RWPE1 (cell line): ENCODE data around the gene KIFAP3.
"Not testable (repeated sequence)": the region's sequence is repeated elsewhere in the genome, so short reads cannot be mapped to it uniquely, and the experiment has no call there.

ENCODE experiments used
- CTCF ChIA-PET: fragments of 350-600 bp; sonication (Branson Sonifier 250); formaldehyde crosslinking; extraction: SDS; loops from one replicate; lab custom pipeline; 2021; lab: Yijun Ruan, JAX
- POLR2A ChIA-PET: fragments of 400-600 bp; formaldehyde crosslinking; extraction: SDS; loops from one replicate; lab custom pipeline; 2020; ENCODE audit warnings: antibody characterized with exemption; ENCODE audit not compliant: low non-redundant PET; lab: Yijun Ruan, JAX
- DNase-seq: peaks from one replicate; pipeline ENCODE4 v3.0.0; 2012; ENCODE audit warnings: low spot score
- H3K27ac ChIP-seq: fragments of 450-650 bp; 2 replicates; pipeline ENCODE4 v1.5.1; 2017
- TF ChIP-seq, protein P1 (sequence below): fragments of 450-650 bp; conservative IDR thresholded peaks from 2 replicates; pipeline ENCODE4 v1.5.1; 2017; ENCODE audit warnings: low read depth, mild to moderate bottlenecking

The KIFAP3 gene

DNA sequence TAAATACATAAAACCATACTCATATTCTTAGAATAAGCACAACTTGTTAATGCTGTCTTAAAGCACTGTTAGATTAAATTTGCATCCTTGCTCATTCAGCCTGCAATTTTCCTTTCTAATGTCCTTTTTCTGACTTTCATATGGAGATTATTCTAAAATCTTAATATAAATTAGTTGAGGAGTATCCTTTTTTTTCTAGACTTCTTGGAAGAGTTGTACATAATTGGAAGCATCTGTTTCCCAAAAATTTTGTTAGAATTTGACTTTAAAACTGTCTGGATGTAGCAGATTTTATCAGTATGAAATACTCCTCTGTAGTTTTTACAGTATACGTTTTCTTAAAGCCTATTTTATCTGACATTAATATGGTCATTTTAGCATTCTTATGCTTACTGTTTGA lies 9.7 kb downstream of the KIFAP3 start:
- H3K27ac ChIP-seq = no peak overlapping the region
- TF ChIP-seq, protein P1, sequence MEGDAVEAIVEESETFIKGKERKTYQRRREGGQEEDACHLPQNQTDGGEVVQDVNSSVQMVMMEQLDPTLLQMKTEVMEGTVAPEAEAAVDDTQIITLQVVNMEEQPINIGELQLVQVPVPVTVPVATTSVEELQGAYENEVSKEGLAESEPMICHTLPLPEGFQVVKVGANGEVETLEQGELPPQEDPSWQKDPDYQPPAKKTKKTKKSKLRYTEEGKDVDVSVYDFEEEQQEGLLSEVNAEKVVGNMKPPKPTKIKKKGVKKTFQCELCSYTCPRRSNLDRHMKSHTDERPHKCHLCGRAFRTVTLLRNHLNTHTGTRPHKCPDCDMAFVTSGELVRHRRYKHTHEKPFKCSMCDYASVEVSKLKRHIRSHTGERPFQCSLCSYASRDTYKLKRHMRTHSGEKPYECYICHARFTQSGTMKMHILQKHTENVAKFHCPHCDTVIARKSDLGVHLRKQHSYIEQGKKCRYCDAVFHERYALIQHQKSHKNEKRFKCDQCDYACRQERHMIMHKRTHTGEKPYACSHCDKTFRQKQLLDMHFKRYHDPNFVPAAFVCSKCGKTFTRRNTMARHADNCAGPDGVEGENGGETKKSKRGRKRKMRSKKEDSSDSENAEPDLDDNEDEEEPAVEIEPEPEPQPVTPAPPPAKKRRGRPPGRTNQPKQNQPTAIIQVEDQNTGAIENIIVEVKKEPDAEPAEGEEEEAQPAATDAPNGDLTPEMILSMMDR = no peak
- CTCF ChIA-PET = no interaction called here
- POLR2A ChIA-PET = no interaction called here
- DNase-seq = no peak

DNA sequence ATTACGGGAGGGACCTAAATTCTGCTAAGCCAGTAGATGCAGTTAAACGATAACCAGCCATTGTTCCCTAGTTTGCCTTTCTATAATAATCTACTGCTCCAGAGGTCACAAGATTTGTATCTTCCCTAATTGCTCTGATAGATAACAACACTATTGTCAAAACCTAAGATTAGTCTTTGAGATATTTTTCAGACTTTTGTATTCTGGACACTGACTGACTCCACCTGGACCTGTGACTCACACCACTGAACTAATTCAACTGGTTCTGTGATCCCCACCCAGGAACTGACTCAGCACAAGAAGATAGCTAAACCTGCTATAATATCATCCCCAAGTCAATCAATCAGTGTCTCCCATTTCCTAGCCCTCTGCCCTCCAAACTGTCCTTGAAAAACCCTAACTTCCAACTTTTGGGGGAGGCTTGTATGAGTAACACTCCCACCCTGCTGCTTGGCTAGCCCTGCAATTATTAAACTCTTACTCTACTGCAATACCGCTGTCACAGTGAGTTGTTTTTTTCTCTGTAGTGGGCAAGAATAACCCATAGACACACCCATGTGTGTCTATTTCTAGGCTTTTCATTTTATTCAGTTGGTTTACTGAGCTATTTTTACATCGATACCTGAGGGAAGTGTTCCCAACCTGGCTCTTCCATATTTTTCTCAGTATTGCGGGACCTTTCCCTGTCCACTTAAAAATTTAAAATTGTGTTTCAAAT lies 11.2 kb downstream of the KIFAP3 start:
- POLR2A ChIA-PET = no interaction called here
- DNase-seq = peak; percentile 82
- TF ChIP-seq, protein P1 = no peak
- H3K27ac ChIP-seq = no peak overlapping the region
- CTCF ChIA-PET = no interaction called here

DNA sequence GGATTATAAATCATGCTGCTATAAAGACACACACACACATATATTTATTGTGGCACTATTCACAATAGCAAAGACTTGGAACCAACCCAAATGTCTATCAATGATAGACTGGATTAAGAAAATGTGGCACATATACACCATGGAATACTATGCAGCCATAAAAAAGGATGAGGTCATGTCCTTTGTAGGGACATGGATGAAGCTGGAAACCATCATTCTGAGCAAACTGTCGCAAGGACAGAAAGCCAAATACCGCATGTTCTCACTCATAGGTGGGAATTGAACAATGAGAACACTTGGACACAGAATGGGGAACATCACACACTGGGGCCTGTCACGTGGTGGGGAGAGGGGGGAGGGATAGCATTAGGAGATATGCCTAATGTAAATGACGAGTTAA lies 12.8 kb downstream of the KIFAP3 start:
- POLR2A ChIA-PET, DNase-seq, CTCF ChIA-PET, H3K27ac ChIP-seq: not testable (repeated sequence)

DNA sequence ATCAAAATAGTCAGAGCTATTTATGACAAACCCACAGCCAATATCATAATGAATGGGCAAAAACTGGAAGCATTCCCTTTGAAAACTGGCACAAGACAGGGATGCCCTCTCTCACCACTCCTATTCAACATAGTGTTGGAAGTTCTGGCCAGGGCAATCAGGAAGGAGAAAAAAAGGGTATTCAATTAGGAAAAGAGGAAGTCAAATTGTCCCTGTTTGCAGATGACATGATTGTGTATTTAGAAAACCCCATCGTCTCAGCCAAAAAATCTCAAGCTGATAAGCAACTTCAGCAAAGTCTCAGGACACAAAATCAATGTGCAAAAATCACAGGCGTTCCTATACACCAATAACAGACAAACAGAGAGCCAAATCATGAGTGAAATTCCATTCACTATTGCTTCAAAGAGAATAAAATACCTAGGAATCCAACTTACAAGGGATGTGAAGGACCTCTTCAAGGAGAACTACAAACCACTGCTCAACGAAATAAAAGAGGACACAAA lies 14.4 kb downstream of the KIFAP3 start:
- CTCF ChIA-PET, DNase-seq, POLR2A ChIA-PET, H3K27ac ChIP-seq: not testable (repeated sequence)

DNA sequence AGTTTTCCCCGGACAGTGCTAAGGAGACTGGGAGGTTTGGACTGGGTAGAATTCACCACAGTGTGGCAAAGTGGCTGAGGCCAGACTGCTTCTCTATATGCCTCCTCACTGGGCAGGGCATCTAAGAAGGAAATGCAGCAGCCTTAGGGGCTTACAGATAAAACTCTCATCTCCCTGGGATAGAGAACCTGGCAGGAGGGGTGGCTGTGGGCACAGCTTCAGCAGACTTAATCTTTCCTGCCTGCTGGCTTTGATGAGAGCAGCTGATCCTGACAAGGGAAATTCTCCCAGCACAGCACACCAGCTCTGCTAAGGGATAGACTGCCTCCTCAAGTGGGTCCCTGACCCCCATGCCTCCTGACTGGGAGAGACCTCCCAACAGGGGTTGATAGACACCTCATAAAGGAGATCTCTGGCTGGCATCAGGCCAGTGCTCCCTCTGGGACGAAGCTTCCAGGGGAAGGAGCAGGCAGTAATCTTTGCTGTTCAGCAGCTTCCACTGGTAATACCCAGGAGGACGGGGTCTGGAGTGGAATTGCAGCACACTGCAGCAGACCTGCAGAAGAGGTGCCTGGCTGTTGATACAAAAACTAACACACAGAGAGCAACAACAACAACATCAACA lies 25.2 kb downstream of the KIFAP3 start:
- no peak overlapping the region for H3K27ac ChIP-seq
- no peak for DNase-seq
- POLR2A ChIA-PET = no interaction called here
- TF ChIP-seq, protein P1 = no peak
- CTCF ChIA-PET = no interaction called here

DNA sequence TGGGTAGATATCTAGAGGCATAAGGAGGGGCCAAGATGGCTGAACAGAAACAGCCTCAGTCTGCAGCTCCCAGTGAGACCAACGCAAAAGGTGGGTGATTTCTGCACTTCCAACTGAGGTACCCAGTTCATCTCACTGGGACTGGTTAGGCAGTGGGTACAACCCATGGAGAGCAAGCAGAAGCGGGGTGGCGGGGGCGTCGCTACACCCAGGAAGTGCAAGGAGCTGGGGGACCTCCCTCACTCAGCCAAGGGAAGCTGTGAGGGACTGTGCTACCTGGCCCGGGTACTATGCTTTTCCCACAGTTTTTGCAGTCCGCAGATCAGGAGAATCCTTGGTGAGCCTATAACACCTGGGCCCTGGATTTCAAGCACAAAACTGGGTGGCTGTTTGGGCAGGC lies 26.0 kb downstream of the KIFAP3 start:
- no peak overlapping the region for H3K27ac ChIP-seq
- CTCF ChIA-PET = no interaction called here
- POLR2A ChIA-PET = no interaction called here
- TF ChIP-seq, protein P1 = no peak
- DNase-seq = no peak

DNA sequence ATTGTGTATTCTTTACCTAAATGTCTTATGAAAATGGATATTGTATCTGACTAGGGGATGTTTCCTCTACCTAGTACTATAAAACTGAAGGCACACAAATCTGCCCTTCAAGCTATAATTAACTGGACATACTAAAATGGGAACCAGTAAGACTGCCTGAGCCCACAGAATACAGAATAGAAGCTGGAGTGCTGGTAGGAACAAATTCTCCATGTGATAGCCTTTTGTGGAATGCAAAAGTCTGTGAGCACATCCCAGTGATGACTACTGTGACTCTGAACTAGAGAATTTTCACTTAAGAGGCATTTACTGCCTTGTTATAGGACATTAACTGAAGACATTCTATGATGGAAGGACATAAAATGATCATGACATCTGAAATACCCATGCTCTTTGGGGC lies 30.3 kb downstream of the KIFAP3 start:
- TF ChIP-seq, protein P1 = no peak
- no peak for DNase-seq
- ChIA-PET CTCF (no interaction called here), POLR2A (no interaction called here)
- H3K27ac ChIP-seq = no peak overlapping the region
